ENCODE results near the gene EVI2A.

Gene EVI2A

DNA sequence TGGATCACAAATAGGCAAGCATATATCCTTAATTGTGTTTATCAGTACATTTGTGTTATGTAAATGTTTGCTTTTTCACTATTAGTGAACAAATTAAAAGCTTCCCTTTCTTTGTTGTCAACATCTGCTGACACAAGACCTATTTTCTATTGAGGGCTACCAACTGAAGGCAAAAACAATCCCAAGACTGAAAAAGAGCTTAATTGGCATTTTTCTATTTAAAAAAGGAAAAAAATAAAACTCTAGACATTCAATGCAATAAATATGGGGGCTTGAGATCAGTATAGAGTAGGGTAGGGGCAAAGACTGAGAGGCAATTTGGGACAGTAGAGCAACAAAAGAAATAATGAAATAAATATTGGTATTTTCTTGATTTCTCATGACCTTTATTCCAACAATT lies 48.6 kb downstream of the EVI2A start:
- no peak for DNase-seq (ENCODE audit: low read depth)

DNA sequence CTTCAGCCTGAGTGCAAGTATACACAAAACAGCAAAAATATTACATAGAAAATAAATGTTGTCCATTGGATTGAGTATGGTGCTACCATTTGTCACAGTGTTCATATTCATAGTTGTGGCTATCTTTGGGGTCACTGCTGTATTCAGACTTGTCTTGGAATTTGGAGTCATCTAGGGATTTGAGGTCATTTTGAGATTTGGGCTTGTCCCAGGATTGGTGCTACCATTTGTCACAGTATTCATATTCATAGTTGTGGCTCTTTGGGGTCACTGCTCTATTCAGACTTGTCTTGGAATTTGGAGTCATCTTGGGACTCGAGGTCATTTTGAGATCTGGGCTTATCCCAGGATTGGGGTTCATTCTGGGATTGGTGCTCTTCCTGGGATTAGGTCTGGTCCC lies 49.2 kb downstream of the EVI2A start:
- no peak for DNase-seq (ENCODE audit: low read depth)

DNA sequence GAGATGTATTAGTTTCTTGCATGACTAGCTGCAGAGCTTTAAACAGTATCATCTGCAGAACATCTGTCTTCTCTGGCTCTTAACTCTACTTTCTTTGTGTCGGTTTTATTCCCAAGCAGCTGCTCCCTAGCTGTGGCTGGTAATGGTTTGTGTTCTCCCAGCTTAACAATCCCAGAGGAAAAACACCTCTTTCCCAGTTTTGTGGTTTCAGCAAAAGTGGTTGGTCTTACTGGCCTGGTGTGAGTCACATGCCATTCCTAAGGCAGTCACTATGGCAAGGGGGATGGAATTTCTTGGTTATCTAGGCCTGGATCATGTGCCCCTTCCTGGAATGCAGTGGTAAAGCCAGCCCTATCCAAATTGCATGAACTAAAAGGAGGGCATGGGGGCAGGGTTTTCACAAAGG lies 51.8 kb downstream of the EVI2A start:
- DNase-seq (ENCODE audit: low read depth), result no peak

DNA sequence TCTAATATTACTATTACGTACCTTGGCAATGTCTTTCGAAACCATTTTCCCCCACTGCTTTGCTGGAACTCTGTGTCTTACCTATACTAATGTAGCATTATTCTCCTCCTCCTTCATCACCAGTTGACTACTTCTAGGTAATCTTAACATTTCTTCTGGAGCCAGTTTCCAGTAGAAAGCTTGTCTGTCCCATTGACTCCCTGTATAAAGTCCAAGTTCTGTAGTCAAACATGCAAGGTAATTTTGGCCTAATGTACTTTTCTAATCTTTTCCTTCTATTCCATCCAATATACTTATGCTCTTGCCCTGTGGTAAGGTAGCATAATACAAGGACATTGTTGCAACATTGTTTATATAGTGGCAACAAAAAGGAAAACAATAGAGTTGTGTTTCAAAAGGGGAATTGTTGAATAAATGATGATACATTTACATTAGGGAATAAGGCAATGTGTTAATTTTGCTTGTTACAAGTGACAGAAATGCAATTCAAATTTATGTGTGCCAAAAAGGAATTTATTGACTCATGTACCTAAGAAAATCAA lies 52.3 kb downstream of the EVI2A start:
- no peak for DNase-seq (ENCODE audit: low read depth)

Measured in activated T-cell treated with anti-CD3 and anti-CD28 coated beads for 48 hours (primary cell).